AG04450 (cell line): ENCODE measurements around the gene PAX4. TPM values are rescaled to one million over a fixed set of nuclear protein-coding genes. Genes with fewer than 3 reads are reported as not detected.
A peak's percentile ranks its signal among the peaks of the same experiment; 100 is the strongest.

Source experiments
- CTCF ChIA-PET: fragments of 300-600, 350-600 bp; formaldehyde crosslinking; extraction: SDS; loops from one replicate; lab custom pipeline; 2022; ENCODE audit warnings: antibody characterized with exemption, inconsistent platforms; lab: Charles Lee
- POLR2A ChIA-PET: fragments of 350-600 bp; formaldehyde crosslinking; extraction: SDS; loops from one replicate; lab custom pipeline; 2021; ENCODE audit warnings: antibody characterized with exemption, inconsistent platforms; lab: Yijun Ruan, JAX
- DNase-seq: peaks from one replicate; pipeline ENCODE4 v3.0.0-alpha.2; 2011; ENCODE audit warnings: low read depth, low spot score
- H3K27ac ChIP-seq: one replicate; pipeline ENCODE4 v1.5.1; 2012; ENCODE audit warnings: low read depth, low read length, control low read depth
- H3K27me3 ChIP-seq: one replicate; pipeline ENCODE4 v1.6.0; 2012; ENCODE audit warnings: low read length; ENCODE audit not compliant: control insufficient read depth, insufficient read depth
- H3K4me3 ChIP-seq: 2 replicates; pipeline ENCODE4 v1.5.1; 2011; ENCODE audit warnings: mild to moderate bottlenecking, low read depth, low read length, control low read depth
- H3K9me3 ChIP-seq: 2 replicates; pipeline ENCODE4 v1.5.1; 2012; ENCODE audit warnings: low read length; ENCODE audit not compliant: control insufficient read depth, insufficient read depth
- CTCF ChIP-seq: IDR thresholded peaks from 2 replicates; pipeline ENCODE4 v1.5.1; 2011; ENCODE audit warnings: low read depth, low read length, control low read depth, inconsistent platforms
- polyA plus RNA-seq: library from polyadenylated mRNA; depleted of rRNA; stranded (reverse); fragments of >200 nt; gene quantifications from 2 replicates; pipeline ENCODE4 v1.2.3, GENCODE V29; 2011

The PAX4 gene
- polyA plus RNA-seq, 1 experiment = not detected

- Histone ChIP-seq H3K27me3 (no peaks in the 10 kb centered on the region), H3K27ac (peak overlapping the region; percentile 21), H3K4me3 (peak overlapping the region; percentile 92), H3K9me3 (peaks cover 4% of the 10 kb centered on the region; the same call in 1 of the 2 replicates)
- ChIA-PET POLR2A (interaction anchor here (1.1 to 2.0 kb wide), 2 partner anchors 62 to 118 kb away, joined by 4 to 7 read pairs; no protein-coding TSS in a partner anchor), CTCF (interaction anchor here (0.6 to 2.9 kb wide), 9 partner anchors 38 to 620 kb away, joined by 3 to 17 read pairs (median 3); no protein-coding TSS in a partner anchor)
- DNase-seq = peak; percentile 20
- TF ChIP-seq CTCF = peak; percentile 75
Observed at GRCh38 chr7:127588697-127589482, 29.1 kb downstream of the PAX4 start.

GRCh38 chr7:127588019-127588696 lies 29.8 kb downstream of the PAX4 start, which contains the start of gene ARF5:
Gene ARF5 (plus strand): TSS chr7:127588411. CDS start chr7:127588499, 88 bp downstream.
- peaks cover 4% of the 10 kb centered on the region; the same call in 1 of the 2 replicates for H3K9me3 ChIP-seq
- DNase-seq = peak; percentile 33
- ChIA-PET CTCF (interaction anchor here (0.6 to 2.9 kb wide), 8 partner anchors 39 to 620 kb away, joined by 3 to 17 read pairs (median 3); no protein-coding TSS in a partner anchor), POLR2A (interaction anchor here (1.1 to 2.0 kb wide), 2 partner anchors 63 to 119 kb away, joined by 4 to 7 read pairs; no protein-coding TSS in a partner anchor)
- TF ChIP-seq CTCF = no peak
- peak within 1 kb of the TSS; percentile 92 for H3K4me3 ChIP-seq
- peak within 1 kb of the TSS; percentile 61 for H3K27ac ChIP-seq
- no peaks in the 10 kb centered on the region for H3K27me3 ChIP-seq

- H3K4me3 ChIP-seq = peak overlapping the region; percentile 67
- H3K27me3 ChIP-seq = no peaks in the 10 kb centered on the region
- peaks cover 4% of the 10 kb centered on the region; the same call in 1 of the 2 replicates for H3K9me3 ChIP-seq
- TF ChIP-seq CTCF = no peak
- ChIA-PET CTCF (interaction anchor here (1.2 to 2.9 kb wide), 3 partner anchors 39 to 621 kb away, joined by 3 to 17 read pairs (median 14); no protein-coding TSS in a partner anchor), POLR2A (interaction anchor here (2.0 kb wide), 1 partner anchor 120 kb away, joined by 4 read pairs; no protein-coding TSS in a partner anchor)
- no peak for DNase-seq
- peak overlapping the region; percentile 61 for H3K27ac ChIP-seq
Observed at GRCh38 chr7:127587663-127588018, 30.3 kb downstream of the PAX4 start.

GRCh38 chr7:127586346-127586745 lies 31.6 kb downstream of the PAX4 start:
- no peak for TF ChIP-seq CTCF
- Histone ChIP-seq H3K27me3 (no peaks in the 10 kb centered on the region), H3K9me3 (peaks cover 4% of the 10 kb centered on the region; the same call in 1 of the 2 replicates), H3K27ac (no peak overlapping the region), H3K4me3 (no peak overlapping the region)
- ChIA-PET CTCF (interaction anchor here (1.1 to 1.2 kb wide), 2 partner anchors 122 to 623 kb away, joined by 4 to 5 read pairs; no protein-coding TSS in a partner anchor), POLR2A (interaction anchor here (0.9 kb wide), 1 partner anchor 69 kb away, joined by 4 read pairs; no protein-coding TSS in a partner anchor)
- DNase-seq = no peak
